Activated B cell treated with CpG ODN at 0.5 μM for 24 hours (primary cell): ENCODE measurements around the gene CNTRL. TPM values are rescaled to one million over a fixed set of nuclear protein-coding genes. Genes with fewer than 3 reads are reported as not detected.

Source experiments
- ATAC-seq: fragments of 200-7000 bp; cut with Tn5 transposase; one replicate; pipeline ENCODE4 v1.10.0; 2021; ENCODE audit warnings: low read depth, mild to moderate bottlenecking, moderate library complexity
- CTCF ChIA-PET: fragments of 350-600 bp; sonication (Branson Sonifier 250); formaldehyde crosslinking; loops from one replicate; lab custom pipeline; 2021; ENCODE audit warnings: antibody characterized with exemption; lab: Charles Lee
- POLR2A ChIA-PET: fragments of 350-600 bp; sonication (Branson Sonifier 250); formaldehyde crosslinking; loops from one replicate; lab custom pipeline; 2021; ENCODE audit warnings: antibody characterized with exemption; lab: Charles Lee
- DNase-seq: peaks from one replicate; pipeline ENCODE4 v3.0.0; 2022
- H3K27ac Mint-ChIP-seq: one replicate; pipeline ENCODE4 v1.8.0; 2020; ENCODE audit warnings: mixed read lengths
- H3K27me3 Mint-ChIP-seq: one replicate; pipeline ENCODE4 v1.8.0; 2021; ENCODE audit warnings: mixed read lengths
- H3K36me3 Mint-ChIP-seq: one replicate; pipeline ENCODE4 v1.8.0; 2021; ENCODE audit warnings: low read depth, mixed read lengths
- H3K4me1 Mint-ChIP-seq: one replicate; pipeline ENCODE4 v1.8.0; 2021; ENCODE audit warnings: mixed read lengths
- H3K4me3 Mint-ChIP-seq: one replicate; pipeline ENCODE4 v1.8.0; 2020; ENCODE audit warnings: mild to moderate bottlenecking, mixed read lengths
- H3K9me3 Mint-ChIP-seq: one replicate; pipeline ENCODE4 v1.8.0; 2020; ENCODE audit warnings: mixed read lengths
- intact Hi-C: fragments of 100-400 bp; cut with micrococcal nuclease; formaldehyde crosslinking; loops from one replicate; pipeline ENCODE4 v1.15.1; 2024
- total RNA-seq: library from RNA; stranded (reverse); gene quantifications from 2 replicates; pipeline ENCODE4 v1.2.3, GENCODE V29; 2022
- TF ChIP-seq, protein P1 (sequence below): fragments of 200-600 bp; IDR thresholded peaks from one replicate; pipeline ENCODE4 v1.8.0; 2022; ENCODE audit warnings: antibody characterized with exemption, mild to moderate bottlenecking

CNTRL gene
- total RNA-seq, 1 donor from 2014 or later: 110 TPM

DNA sequence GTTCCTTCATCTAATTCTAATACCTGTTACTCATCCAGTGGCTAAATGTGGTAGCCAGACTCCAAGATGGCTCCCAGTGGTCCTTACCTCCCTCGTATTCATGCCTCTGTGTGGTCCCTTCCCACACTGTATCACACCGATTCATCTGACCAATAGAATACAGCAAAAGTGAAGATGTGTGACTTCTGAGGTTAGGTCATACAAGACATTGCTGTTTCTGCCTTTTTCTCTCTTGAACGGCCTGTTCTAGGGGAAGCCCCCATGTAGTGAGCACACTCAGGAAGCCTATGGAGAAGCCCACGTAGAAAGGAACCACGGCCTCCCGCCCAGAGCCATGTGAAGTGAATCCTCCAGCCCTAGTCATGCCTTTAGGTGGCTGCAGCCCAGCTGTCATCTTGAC, 15.2 kb upstream of the CNTRL start:
- ChIA-PET POLR2A (interaction anchor here (0.6 to 1.2 kb wide), 3 partner anchors 15 to 304 kb away, joined by 3 to 4 read pairs (median 3); partner anchors contain the start of genes CNTRL and FBXW2), CTCF (interaction anchor here (0.7 to 5.4 kb wide), 32 partner anchors 8 to 441 kb away, joined by 3 to 135 read pairs (median 4); partner anchors contain the start of gene FBXW2)
- H3K27me3 Mint-ChIP-seq: no peaks in the 10 kb centered on the region

GRCh38 chr9:121059998-121060636, 14.6 kb upstream of the CNTRL start:
- peaks cover 5% of the 10 kb centered on the region for H3K4me1 Mint-ChIP-seq
- H3K27ac Mint-ChIP-seq: no peak overlapping the region
- DNase-seq (no peak), ATAC-seq (peak; percentile 67)
- intact Hi-C loops: loop anchor here (1.0 kb wide), 4 partner anchors 79 to 441 kb away; no protein-coding TSS in a partner anchor
- POLR2A ChIA-PET: interaction anchor here (0.6 to 1.2 kb wide), 3 partner anchors 14 to 305 kb away, joined by 3 to 4 read pairs (median 3); partner anchors contain the start of genes CNTRL and FBXW2
- TF ChIP-seq, protein P1, sequence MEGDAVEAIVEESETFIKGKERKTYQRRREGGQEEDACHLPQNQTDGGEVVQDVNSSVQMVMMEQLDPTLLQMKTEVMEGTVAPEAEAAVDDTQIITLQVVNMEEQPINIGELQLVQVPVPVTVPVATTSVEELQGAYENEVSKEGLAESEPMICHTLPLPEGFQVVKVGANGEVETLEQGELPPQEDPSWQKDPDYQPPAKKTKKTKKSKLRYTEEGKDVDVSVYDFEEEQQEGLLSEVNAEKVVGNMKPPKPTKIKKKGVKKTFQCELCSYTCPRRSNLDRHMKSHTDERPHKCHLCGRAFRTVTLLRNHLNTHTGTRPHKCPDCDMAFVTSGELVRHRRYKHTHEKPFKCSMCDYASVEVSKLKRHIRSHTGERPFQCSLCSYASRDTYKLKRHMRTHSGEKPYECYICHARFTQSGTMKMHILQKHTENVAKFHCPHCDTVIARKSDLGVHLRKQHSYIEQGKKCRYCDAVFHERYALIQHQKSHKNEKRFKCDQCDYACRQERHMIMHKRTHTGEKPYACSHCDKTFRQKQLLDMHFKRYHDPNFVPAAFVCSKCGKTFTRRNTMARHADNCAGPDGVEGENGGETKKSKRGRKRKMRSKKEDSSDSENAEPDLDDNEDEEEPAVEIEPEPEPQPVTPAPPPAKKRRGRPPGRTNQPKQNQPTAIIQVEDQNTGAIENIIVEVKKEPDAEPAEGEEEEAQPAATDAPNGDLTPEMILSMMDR: peak; percentile 56
- H3K9me3 Mint-ChIP-seq: peaks cover 6% of the 10 kb centered on the region
- H3K36me3 Mint-ChIP-seq: peaks cover 10% of the 10 kb centered on the region
- no peaks in the 10 kb centered on the region for H3K27me3 Mint-ChIP-seq
- H3K4me3 Mint-ChIP-seq: no peak overlapping the region
- CTCF ChIA-PET: interaction anchor here (0.7 to 5.4 kb wide), 34 partner anchors 9 to 442 kb away, joined by 3 to 135 read pairs (median 4); partner anchors contain the start of gene FBXW2

More for the DNA sequence above, 15.2 kb upstream of the CNTRL start:
- ATAC-seq (no peak), DNase-seq (no peak)
- peaks cover 5% of the 10 kb centered on the region for H3K4me1 Mint-ChIP-seq
- H3K9me3 Mint-ChIP-seq: peaks cover 6% of the 10 kb centered on the region
- intact Hi-C loops: no loop called here
- no peak overlapping the region for H3K4me3 Mint-ChIP-seq
- TF ChIP-seq, protein P1: no peak
- H3K36me3 Mint-ChIP-seq: peaks cover 13% of the 10 kb centered on the region
- no peak overlapping the region for H3K27ac Mint-ChIP-seq

GRCh38 chr9:121066850-121067249, 7.9 kb upstream of the CNTRL start:
- intact Hi-C loops: no loop called here
- H3K4me3 Mint-ChIP-seq: no peak overlapping the region
- TF ChIP-seq, protein P1: no peak
- no peak overlapping the region for H3K27ac Mint-ChIP-seq
- peaks cover 13% of the 10 kb centered on the region for H3K9me3 Mint-ChIP-seq
- ChIA-PET CTCF (interaction anchor here (2.8 kb wide), 1 partner anchor 85 kb away, joined by 10 read pairs; no protein-coding TSS in a partner anchor), POLR2A (interaction anchor here (0.6 to 0.8 kb wide), 4 partner anchors 29 to 163 kb away, joined by 5 to 9 read pairs (median 8); no protein-coding TSS in a partner anchor)
- H3K27me3 Mint-ChIP-seq: no peaks in the 10 kb centered on the region
- DNase-seq (no peak), ATAC-seq (no peak)
- peaks cover 7% of the 10 kb centered on the region for H3K36me3 Mint-ChIP-seq
- peaks cover 13% of the 10 kb centered on the region for H3K4me1 Mint-ChIP-seq

- Mint-ChIP-seq H3K4me1 (peaks cover 21% of the 10 kb centered on the region), H3K27me3 (no peaks in the 10 kb centered on the region), H3K36me3 (peaks cover 7% of the 10 kb centered on the region), H3K9me3 (peaks cover 13% of the 10 kb centered on the region), H3K4me3 (no peak overlapping the region), H3K27ac (no peak overlapping the region)
- TF ChIP-seq, protein P1: no peak
- DNase-seq (no peak), ATAC-seq (no peak)
- intact Hi-C loops: no loop called here
- ChIA-PET CTCF (no interaction called here), POLR2A (interaction anchor here (0.7 to 0.8 kb wide), 2 partner anchors 77 to 307 kb away, joined by 4 to 9 read pairs; no protein-coding TSS in a partner anchor)
Measured at GRCh38 chr9:121067640-121068039, 7.1 kb upstream of the CNTRL start.

GRCh38 chr9:121069396-121069795, 5.4 kb upstream of the CNTRL start:
- Mint-ChIP-seq H3K9me3 (peaks cover 13% of the 10 kb centered on the region), H3K36me3 (peaks cover 9% of the 10 kb centered on the region), H3K27me3 (no peaks in the 10 kb centered on the region), H3K27ac (no peak overlapping the region), H3K4me1 (peaks cover 38% of the 10 kb centered on the region), H3K4me3 (no peak overlapping the region)
- ATAC-seq (no peak), DNase-seq (no peak)
- ChIA-PET CTCF (interaction anchor here (5.4 kb wide), 1 partner anchor 9 kb away, joined by 40 read pairs; no protein-coding TSS in a partner anchor), POLR2A (interaction anchor here (0.7 kb wide), 2 partner anchors 95 to 185 kb away, joined by 3 to 4 read pairs; no protein-coding TSS in a partner anchor)
- intact Hi-C loops: no loop called here
- TF ChIP-seq, protein P1: no peak
